Suppressor macrophage treated with lipopolysaccharide for 1 hour (primary cell): ENCODE measurements around the gene STARD8.
"Not testable (repeated sequence)": the region's sequence is repeated elsewhere in the genome, so short reads cannot be mapped to it uniquely, and the experiment has no call there.

ENCODE experiments used
- DNase-seq, 3 donors: peaks; one replicate each; pipeline ENCODE4 v3.0.0-alpha.2; 2020 to 2022

Gene STARD8

DNA sequence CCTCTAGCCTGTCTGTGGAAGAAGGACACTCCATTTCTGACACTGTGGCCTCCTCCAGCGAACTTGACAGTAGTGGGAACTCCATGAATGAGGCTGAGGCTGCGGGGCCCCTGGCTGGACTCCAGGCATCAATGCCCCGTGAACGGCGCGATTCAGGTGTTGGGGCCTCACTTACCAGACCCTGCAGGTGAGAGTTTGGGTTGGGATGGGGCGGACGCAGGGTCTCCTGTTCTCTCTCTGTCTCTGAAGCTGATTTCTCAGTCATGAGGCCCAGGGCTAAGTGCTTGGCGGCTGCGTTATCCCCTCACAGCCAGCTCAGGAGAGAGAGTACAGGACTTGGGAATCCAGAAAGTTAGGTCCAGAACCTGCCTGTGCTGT, 71.0 kb downstream of the STARD8 start:
- no peak for DNase-seq

DNA sequence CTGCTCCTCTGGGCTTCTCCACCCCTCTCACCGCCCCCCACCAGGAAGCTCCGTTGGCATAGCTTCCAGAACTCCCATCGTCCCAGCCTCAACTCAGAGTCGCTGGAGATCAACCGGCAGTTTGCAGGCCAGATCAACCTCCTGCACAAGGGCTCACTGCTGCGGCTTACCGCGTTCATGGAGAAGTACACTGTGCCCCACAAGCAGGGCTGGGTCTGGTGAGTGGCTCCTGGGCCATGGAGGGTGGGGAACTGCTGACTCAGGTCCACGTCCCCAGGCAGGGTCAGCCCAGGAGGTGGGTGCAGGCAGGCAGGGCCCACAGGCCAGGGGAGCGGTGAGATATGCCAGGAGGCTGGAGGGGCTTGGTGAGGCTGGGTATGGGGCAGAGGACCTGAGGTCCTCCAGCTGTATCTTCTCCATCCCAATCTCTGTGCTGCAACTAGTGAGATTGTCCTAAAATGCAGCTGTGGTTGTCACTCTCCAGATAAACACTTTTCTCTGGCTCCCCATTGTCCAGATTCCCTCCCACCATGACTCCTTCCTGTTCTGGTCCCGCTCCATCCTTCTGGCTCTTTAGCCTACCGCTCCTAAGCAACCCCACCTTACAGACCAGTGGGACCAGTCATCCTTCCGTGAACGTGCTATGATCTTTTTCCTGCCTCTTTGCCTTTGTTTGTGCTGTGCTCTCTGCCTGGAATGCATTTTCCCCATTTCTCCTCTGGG, 71.9 kb downstream of the STARD8 start:
- DNase-seq = no peak

DNA sequence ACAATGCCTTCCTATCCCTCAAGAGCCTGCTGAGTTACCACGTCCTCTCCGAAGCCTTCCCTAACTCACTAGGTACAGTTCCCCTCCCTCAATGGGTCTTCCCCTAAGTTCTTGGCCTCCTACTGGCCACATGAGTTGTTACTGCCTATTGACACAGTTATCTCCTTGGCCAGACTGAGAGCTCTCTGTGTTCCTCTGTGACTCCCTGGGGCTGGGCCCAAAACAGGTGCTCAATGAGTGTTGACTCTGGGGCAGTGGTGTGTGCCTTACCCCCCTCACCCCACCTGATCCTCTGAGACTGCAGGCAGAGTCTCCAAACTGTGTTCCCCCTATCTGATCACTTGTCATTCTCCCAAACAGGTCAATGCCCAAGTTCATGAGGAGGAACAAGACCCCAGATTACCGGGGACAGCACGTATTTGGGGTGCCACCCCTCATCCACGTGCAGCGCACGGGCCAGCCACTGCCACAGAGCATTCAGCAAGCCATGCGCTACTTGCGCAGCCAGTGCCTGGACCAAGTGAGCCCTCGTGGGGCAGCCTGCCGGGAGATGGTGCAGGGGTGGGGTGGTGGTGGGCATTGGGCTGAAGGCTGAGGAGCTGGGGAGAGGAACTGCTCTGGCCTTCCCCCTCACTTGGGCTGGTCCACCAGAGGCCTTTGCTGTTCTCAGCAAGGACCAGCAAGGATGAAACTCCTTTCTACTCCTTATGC, 72.6 kb downstream of the STARD8 start:
- no peak for DNase-seq

DNA sequence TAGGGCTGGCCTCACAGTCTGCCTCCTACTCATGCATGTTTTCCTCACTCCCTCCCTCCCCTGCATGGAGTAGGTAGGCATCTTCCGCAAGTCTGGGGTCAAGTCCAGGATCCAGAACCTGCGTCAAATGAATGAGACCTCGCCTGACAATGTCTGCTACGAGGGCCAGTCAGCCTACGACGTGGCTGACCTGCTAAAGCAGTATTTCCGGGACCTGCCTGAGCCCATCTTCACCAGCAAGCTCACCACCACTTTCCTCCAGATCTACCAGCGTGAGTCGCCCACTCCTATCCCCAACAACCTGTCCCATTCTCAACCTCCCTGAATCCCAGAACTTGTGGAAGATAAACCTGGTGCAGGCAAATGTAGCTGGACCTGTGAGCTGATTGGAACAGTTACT, 73.4 kb downstream of the STARD8 start:
- DNase-seq = no peak

DNA sequence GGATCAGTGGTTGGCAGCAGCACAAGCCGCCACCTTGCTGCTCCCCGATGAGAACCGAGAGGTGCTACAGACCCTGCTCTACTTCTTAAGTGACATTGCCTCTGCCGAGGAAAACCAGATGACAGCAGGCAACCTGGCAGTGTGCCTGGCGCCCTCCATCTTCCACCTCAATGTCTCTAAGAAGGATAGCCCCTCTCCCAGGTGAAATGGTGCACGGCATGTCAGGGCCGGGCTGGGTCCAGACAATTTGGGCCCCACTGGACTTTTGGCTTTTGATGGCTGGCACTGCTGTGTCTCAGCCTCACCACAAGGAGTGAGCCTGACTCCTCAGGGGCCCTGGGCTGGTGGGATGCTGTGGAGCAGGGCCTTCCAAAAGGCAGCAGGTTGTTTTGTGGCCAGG, 74.1 kb downstream of the STARD8 start:
- no peak for DNase-seq

DNA sequence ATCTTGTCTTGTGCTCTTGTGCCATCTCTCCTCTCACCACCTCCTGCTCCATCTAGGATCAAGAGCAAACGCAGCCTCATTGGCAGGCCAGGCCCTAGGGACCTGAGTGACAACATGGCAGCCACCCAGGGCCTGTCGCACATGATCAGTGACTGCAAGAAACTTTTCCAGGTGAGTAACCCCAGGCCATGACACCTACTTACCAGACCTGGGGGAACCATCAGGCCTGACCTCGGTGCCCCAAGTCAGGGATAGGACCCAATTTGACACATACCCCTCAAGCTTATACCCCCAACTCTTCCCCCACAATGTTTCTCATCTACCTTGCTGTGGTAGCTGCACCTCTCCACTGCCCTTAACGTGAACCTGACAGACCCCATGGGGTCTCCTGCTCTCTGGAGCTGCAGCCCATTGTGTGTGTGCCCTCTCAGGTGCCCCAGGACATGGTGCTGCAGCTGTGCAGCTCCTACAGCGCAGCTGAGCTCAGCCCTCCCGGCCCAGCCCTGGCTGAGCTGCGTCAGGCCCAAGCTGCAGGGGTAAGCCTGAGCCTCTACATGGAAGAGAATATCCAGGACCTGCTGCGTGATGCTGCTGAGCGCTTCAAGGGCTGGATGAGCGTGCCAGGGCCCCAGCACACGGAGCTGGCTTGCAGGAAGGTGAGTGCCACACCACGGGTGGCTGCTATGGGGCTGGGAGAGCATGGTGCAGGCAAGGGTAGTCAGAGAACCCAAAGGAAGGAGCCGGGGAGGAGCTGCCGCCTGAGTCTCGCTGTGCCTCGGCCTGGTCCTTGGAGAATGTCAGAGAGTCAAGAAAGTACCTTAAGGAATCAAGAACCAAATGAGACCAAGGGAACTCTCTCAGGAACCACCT, 74.8 kb downstream of the STARD8 start:
- no peak for DNase-seq

DNA sequence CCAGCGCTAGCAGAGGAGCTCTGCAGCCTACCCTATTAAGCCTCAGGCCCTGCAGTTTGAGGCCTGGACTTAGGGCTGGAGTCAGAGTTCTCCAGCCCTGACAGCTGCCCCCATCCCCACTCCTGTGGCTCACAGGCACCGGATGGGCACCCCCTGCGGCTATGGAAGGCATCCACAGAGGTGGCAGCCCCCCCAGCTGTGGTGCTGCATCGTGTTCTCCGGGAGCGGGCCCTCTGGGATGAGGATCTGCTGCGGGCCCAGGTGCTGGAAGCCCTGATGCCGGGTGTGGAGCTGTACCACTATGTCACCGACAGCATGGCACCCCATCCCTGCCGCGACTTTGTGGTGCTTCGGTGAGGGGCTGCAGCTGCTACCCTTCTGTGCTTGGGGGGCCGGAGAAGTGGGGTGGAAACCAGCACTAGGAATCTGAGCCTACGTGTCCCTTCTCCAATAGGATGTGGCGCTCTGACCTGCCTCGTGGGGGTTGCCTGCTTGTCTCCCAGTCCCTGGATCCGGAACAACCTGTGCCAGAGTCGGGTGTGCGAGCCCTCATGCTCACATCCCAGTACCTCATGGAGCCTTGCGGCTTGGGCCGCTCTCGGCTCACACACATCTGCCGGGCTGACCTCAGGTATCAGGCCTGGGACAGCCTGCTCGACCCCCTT, 76.2 kb downstream of the STARD8 start:
- DNase-seq = no peak

DNA sequence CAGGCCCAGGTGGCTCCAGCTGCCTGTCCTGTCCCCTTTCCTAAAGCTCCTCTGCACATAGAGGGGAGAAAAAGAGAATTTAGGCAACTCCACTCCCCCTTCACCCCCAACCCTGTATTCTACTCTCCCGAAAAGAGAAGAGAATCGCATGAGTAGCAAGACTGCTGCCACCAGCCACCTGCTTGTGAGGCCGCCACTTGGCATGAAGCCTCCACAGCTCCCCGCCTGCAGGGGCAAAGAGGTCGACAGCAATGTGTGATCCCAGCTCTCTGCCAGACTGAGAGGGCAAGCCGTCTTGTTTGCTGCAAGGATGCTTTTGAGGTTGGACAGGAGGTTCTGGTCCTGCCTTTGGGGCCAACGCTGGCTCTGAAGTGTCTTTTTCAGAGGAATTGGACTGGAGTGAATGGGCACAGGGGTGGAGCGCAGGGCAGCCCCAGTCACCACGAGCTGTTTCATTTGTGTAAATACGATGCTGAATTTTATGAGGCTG, 77.1 kb downstream of the STARD8 start:
- no peak for DNase-seq

DNA sequence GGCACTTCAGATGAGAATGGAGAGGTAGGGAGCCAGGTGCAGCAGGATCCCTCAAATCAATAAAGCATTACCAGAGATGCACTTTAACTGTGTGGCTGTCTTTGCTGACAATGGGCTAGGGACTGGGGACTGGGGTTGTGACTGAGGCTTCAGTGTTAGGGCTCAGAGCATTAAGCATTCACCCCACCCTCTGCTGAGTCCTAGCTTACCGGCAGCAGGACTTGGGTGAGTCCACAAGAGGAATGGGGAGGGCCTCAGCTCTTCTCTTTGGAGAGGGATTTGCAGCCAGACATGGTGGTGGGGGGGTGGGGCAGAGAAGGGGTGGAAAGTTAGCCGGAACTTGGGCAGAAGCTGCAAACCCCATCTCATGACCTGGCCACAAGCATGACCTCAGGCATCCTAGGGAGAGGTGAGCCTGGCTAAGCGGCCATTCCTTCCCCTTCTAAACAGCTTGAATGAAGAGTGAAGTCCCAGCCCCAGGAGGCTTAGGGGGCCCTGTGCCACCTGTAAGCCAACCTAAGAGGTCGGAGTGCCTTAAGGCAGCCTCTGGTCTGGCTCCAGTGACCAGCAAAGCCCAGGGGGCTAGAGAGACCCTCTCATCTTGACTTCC, 78.4 kb downstream of the STARD8 start:
- DNase-seq = no peak

DNA sequence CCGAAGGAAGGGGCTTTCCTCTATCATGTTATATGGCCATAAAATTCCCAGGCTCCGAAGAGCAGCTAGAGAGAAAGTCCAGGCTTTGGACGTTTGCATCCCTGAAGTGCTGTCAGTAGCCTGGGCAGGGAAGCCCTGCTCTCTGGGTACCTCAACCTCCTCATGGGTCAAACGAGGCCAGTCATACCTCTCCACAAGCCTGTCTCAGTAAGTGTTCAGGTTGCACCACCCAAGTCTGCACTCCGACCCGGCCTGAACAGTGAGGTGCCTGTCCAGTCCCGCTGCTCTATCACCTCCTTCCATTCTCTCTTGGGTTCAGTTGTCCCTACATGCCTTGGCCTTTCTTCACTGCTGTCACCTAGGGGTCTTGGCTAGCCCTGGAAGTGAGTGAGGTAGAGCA, 78.9 kb downstream of the STARD8 start:
- DNase-seq = no peak

DNA sequence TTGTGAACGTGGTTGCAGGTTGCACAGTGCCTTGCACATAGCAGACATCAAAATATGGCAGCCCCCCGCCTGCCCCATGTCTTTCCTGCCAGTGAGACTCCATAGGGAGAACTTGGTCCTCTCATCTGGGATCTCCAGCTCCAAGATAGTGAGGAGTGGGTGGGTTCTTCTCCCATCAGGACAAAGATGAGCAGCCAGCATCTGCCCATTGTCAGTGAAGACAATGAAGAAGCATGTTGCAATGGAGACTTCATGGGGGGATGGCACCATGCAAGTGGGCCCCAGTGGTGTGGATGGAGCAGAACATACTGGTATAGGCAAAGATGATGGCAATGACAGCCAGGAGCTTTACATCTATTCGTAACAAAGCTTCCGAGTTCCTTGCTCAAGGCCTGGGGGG, 80.2 kb downstream of the STARD8 start:
- no peak for DNase-seq

DNA sequence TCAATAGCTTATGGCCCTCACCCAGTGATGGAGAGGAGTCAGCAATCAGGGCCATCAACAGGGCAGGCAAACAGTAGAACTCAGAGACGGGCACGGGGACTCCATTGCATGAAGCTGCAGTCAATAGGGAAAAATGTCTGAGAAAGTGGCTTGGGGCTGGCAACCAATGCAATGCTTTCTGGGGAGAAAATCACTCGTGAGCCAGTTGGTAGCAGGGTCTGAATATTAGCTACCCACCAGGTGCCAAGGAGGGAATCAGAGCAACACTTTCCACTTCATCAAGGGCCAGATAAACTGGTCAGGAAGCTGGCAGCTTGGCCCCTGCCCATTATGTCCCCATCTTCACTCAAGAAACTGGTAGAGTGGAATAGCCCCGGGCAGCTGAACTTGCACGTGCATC, 80.7 kb downstream of the STARD8 start:
- no peak for DNase-seq

DNA sequence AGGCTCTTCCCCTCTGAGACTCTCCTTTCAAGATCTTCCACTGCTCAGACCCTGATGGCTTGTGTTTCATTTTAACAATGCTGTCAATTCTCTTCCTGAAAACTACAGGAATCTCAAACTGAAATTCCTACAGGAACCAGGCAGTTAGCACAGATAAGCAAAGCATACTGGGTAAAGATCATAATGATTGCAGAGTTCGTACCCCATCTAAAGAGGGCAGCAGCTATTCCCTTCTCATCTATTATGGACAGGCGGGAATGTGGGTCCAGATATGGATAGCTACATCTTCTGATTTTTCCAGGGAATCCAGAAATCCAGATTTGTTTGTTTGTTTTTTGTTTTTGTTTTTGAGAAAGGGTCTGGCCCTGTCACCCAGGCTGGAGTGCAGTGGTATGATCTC, 83.8 kb downstream of the STARD8 start:
- DNase-seq = no peak

DNA sequence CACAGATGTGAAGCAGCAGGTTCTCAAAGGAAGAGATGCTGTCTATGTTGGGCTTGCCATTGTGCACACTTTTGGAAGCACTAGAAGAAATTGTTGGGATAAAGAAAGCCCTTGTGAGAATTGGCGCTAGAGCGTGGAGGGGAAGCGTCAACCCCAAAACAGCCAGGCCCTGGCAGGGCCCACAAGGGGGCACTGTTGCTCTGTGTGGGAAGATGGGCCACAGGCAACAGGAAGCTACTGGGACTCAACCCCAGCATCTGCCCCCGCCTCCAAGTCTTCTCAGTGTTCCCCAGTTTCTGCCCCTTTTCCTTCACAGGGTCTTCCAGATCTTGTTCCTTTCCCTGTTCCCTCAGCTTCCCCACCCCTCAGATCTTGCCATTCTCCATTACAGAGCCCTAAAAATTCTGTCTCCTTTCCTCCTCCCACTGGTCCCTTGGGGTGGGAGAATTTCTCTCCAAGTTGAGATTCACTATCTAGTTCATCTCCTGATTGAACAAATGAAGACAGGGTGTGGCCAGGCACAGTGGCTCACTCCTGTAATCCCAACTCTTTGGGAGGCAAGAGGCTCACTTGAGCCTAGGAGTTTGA, 85.5 kb downstream of the STARD8 start:
- peak; percentile 59 to 86 (median 80) for DNase-seq

DNA sequence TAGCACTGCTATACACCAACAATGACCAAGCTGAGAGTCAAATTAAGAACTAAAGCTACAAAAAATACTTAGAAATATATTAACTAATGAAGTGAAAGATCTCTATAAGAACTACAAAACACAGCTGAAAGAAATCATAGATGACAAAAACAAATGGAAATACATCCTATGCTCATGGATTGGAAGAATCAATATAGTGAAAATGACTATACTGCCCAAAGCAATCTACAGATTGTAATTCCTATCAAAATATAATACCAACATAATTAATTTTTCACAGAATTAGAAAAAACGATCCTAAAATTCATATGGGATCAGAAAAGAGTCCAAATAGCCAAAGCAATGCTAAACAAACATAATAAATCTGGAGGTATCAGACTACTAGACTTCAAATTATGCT, 87.8 kb downstream of the STARD8 start:
- DNase-seq = no peak

DNA sequence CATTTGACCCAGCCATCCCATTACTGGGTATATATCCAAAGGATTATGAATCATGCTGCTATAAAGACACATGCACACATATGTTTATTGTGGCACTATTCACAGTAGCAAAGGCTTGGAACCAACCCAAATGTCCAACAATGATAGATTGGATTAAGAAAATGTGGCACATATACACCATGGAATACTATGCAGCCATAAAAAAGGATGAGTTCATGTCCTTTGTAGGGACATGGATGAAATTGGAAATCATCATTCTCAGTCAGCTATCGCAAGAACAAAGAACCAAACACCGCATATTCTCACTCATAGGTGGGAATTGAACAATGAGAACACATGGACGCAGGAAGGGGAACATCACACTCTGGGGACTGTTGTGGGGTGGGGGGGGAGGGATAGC, 94.4 kb downstream of the STARD8 start:
- DNase-seq = not testable (repeated sequence)

DNA sequence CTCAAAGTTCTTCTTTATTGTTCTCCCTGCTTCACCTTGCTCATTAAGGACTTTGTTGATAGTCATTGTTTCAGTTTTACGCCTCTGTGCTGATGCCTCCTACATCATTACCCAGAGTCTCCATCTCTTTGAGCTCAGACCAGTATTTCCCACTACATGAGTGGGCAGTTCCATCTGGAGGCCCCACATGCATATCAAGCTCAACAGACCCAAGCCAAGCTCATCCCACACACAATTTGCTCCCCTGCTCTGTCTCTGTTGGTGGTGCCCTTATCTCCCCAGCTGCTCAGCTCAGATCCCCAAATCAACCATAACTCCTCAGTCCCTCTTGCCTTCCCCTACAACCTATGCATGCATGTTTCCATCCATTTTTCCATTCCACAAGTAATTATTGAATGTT, 96.3 kb downstream of the STARD8 start:
- no peak for DNase-seq

DNA sequence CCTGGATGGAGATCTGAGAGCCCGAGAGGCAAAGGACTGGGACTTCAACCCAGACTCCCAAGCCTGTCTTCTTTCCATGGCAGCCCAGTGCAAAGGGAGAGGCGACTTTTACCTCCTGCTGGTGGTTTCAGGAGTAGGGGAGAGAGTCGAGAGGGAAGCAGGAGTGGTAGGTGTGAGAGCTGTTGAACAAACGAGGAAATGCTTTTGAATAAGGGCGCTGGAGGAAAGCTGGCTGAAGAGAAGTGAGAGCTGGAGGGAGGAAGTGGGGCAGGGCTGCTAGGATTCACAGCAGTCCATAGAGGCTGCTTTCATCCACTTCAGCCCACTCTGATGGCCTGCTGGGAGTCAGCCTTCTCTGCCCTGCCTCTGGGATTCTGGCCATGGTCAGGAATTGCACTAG, 99.5 kb downstream of the STARD8 start:
- DNase-seq = no peak

DNA sequence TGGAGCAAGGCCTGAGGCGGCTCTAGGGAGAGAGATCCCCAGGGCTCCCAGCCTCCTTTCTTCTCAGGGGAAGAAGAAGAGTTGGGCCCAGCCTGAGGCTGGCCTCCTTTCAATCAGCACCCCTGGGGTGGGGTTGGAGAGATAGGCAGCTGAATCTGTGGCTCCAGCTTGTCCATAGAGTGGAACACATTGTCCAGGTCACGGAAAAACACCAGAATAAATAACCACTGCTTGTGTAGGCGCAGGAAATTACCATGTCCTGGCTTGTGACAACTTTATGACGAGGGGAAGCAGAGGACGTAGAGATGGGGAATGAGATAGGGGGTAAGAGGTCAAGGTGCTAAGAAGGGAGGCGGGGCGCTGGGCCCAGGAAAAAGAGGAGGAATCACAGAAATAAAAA, 100.6 kb downstream of the STARD8 start:
- DNase-seq = no peak

DNA sequence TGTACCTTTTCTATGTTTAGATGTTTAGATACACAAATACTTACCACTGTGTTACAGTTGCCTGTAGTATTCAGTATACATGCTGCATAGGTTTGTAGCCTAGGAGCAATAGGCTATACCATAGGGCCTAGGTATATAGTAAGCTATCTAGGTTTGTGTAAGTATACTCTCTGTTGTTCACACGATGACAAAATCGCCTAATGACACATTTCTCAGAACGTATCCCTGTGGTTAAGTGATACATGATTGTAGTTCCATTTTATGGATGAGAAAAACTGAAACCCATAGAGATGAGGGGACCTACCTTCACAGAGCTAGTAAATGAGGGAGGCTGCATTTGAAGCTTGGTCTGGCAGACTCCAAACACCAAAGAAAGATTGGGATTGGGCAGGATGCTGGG, 102.0 kb downstream of the STARD8 start:
- DNase-seq = no peak

DNA sequence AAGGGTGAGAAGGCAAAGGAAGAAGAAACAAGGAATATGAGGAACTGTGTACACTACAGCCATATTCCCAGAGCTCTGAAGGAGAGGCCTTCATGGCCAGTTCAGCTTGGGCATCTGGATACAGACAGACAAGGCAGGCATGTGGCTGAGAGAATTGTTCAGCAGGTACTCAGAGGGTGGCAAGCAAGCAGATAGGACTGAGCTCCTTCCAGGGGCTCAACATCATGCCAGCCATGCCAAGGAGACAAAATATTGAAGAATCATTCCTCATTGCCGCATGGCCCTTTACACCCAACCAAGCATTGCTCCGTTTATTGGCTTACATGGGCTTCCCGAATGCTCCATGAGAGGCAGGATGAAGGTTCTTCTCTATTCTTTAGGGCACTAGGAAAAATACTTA, 102.8 kb downstream of the STARD8 start:
- DNase-seq = no peak

DNA sequence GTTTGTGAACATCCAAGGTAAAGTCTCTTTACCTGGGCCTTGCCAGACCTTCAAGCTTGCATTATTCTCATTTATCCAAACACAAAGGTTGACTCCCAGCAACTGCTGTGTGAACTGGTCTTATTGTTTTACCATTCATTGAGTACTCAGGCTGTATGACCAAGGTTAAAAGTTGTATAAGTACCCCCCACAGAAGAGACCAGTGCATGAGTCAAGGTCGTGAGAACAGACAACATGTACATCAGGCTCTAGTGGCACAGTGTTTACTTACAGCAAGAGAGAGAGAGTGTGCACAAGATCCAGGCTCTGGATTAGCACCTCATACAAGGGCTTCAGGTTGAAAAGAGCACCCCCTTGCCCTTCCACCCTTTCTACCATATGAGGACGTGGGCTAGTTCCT, 103.9 kb downstream of the STARD8 start:
- no peak for DNase-seq
